GM23248 (cell line): ENCODE results near the gene ZNF212. TPM values are rescaled to one million over a fixed set of nuclear protein-coding genes. Genes with fewer than 3 reads are reported as not detected.

Experiments
- DNase-seq: peaks from one replicate; pipeline ENCODE4 v3.0.0-alpha.2; 2015
- H2AFZ ChIP-seq: fragments of 200-600 bp; sonication (generic); 2 replicates; pipeline ENCODE4 v1.6.1; 2016; ENCODE audit warnings: antibody characterized with exemption
- H3F3A ChIP-seq: fragments of 200-600 bp; sonication (generic); 2 replicates; pipeline ENCODE4 v1.6.1; 2016; ENCODE audit warnings: mild to moderate bottlenecking, antibody characterized with exemption, mixed run types; ENCODE audit not compliant: insufficient read depth
- H3K27ac ChIP-seq: fragments of 200-600 bp; sonication (generic); 2 replicates; pipeline ENCODE4 v1.5.1; 2016; ENCODE audit warnings: mild to moderate bottlenecking
- H3K27me3 ChIP-seq: fragments of 200-600 bp; sonication (generic); replicated peaks from 2 replicates; pipeline ENCODE4 v1.6.1; 2016; ENCODE audit warnings: mild to moderate bottlenecking; ENCODE audit not compliant: insufficient read depth
- H3K36me3 ChIP-seq: fragments of 200-600 bp; sonication (generic); 2 replicates; pipeline ENCODE4 v1.6.1; 2016; ENCODE audit warnings: low read depth, mild to moderate bottlenecking
- H3K4me1 ChIP-seq: fragments of 200-600 bp; sonication (generic); 2 replicates; pipeline ENCODE4 v1.6.1; 2016; ENCODE audit warnings: mild to moderate bottlenecking; ENCODE audit not compliant: insufficient read depth
- H3K4me2 ChIP-seq: fragments of 200-600 bp; sonication (generic); one replicate; pipeline ENCODE4 v1.6.1; 2016; ENCODE audit warnings: mild to moderate bottlenecking; ENCODE audit not compliant: unreplicated experiment
- H3K4me3 ChIP-seq: fragments of 200-600 bp; sonication (generic); 2 replicates; pipeline ENCODE4 v1.5.1; 2016; ENCODE audit warnings: mild to moderate bottlenecking
- H3K79me2 ChIP-seq: fragments of 200-600 bp; sonication (generic); 2 replicates; pipeline ENCODE4 v1.6.1; 2016; ENCODE audit warnings: mild to moderate bottlenecking; ENCODE audit not compliant: insufficient read depth
- H3K9ac ChIP-seq: fragments of 200-600 bp; sonication (generic); 2 replicates; pipeline ENCODE4 v1.6.1; 2016; ENCODE audit warnings: mild to moderate bottlenecking
- H3K9me2 ChIP-seq: fragments of 200-600 bp; sonication (generic); 2 replicates; pipeline ENCODE4 v1.6.1; 2016; ENCODE audit warnings: mixed run types, mild to moderate bottlenecking, moderate library complexity; ENCODE audit not compliant: insufficient read depth
- H3K9me3 ChIP-seq: fragments of 200-600 bp; sonication (generic); one replicate; pipeline ENCODE4 v1.6.1; 2017; ENCODE audit warnings: low read depth
- H4K20me1 ChIP-seq: fragments of 200-600 bp; sonication (generic); 2 replicates; pipeline ENCODE4 v1.6.0; 2016; ENCODE audit not compliant: insufficient read depth
- EZH2 ChIP-seq: fragments of 200-600 bp; sonication (generic); IDR thresholded peaks from 2 replicates; pipeline ENCODE4 v1.6.1; 2018; ENCODE audit warnings: antibody characterized with exemption, mild to moderate bottlenecking; ENCODE audit not compliant: insufficient read depth, poor library complexity, severe bottlenecking
- EZH2phosphoT487 ChIP-seq: fragments of 200-600 bp; sonication (generic); IDR thresholded peaks from 2 replicates; pipeline ENCODE4 v1.6.1; 2018; ENCODE audit warnings: antibody characterized with exemption, moderate library complexity, mild to moderate bottlenecking, low read depth; ENCODE audit not compliant: insufficient read depth
- WGBS, 2 experiments: methylation state at CpG; one replicate each; pipeline ENCODE4 v1.1.6; 2015 to 2017; ENCODE audit warnings: low lambda C conversion rate in 2 of 2, low coverage in 1 of 2; ENCODE audit errors: missing lambda C conversion rate in 2 of 2; 5-methylcytosine and 5-hydroxymethylcytosine counted together
- in situ Hi-C: fragments of 300-500 bp; cut with MboI; formaldehyde crosslinking; loops from 2 replicates; pipeline ENCODE4 v1.15.0; 2020
- polyA plus RNA-seq: library from polyadenylated mRNA; unstranded; fragments of >200 nt; fragmentation: Nextera tagmentation; extraction: Ambion mirVana; gene quantifications from 2 replicates; pipeline ENCODE4 v1.2.1, GENCODE V29; 2016
- total RNA-seq: library from RNA; depleted of rRNA; stranded (reverse); fragments of >200 nt; shearing (Covaris generic); gene quantifications from 2 replicates; pipeline ENCODE4 v1.2.3, GENCODE V29; 2014

The ZNF212 gene
- total and polyA plus RNA-seq, 2 experiments from 2014 or later: 4.1 to 5.3 TPM

DNA sequence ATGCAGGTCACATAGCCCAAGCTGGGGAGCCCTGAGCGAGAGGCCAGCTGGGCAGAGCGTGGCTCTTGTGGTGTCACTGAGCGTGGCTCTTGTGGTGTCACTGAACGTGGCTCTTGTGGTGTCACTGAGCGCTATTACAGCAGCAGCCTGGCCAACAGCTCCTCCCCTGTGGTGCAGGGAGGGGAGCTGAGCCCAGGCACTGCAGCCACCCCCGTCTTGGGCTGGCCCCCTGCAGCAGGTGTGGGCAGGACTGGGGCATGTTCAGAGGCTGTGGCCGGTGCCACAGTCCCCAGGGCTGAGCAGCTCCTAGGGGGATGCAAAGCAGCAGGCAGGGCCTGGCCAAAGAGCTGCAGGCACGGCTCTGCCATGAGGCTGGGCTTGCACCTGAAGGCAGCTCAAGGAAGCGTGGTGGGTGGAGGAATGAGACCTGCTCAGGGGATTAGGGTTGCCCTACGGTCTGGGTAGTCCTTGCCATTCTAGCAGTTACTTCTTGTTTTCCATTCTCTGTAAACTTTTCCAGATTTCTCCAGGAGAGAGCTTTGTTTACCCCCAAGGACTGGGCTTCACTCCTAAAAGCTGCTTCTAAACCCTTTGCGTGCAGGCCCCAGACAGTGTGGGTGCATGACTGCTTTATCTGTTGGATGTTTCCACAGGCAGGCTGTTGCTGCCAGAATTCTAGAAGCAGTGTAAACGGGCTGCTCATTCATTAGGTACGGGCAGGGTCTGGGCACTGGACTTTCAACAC lies 51.8 kb downstream of the ZNF212 start:
- no peak overlapping the region for H2AFZ ChIP-seq

DNA sequence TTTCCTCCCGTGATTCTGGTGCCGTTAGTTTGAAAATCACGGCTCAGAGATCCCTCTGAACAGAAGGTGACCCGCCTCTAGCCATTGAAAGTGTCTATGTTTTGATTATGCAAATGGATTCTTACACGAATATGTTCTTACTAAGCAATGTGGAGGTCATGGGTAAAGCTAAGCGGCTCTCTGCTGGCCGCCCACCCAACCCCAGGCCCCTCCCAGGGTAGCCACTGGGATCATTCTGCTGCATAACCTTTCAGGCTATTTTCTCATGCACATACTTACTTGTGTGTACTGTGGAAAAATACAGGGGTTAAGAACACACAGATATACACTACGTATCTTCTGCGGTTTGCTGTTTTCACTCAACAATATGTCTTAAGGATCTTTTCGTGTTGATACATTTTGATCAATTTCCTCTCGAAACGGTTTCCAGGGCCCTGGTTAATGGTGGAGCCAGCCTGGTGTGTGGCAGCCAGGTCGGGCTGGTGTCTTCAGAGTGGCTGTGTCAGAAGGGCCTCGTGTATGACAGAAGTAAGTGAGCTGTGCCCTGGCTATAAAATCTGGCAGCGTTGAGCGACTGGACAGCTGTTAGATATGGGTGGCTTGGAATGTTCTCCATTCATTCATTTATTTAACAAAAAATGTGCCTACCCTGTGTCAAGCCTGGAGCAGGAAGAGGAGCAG lies 52.5 kb downstream of the ZNF212 start:
- Histone ChIP-seq H3K27me3 (no peaks in the 10 kb centered on the region), H3K27ac (no peak overlapping the region), H3K79me2 (no peaks in the 10 kb centered on the region), H2AFZ (no peak overlapping the region), H3K4me2 (no peak overlapping the region), H3K9me2 (no peaks in the 10 kb centered on the region), H3K9ac (no peak overlapping the region), H3K9me3 (no peaks in the 10 kb centered on the region), H3F3A (no peaks in the 10 kb centered on the region), H3K4me3 (no peak overlapping the region), H3K36me3 (no peaks in the 10 kb centered on the region; the same call in 1 of the 2 replicates), H3K4me1 (no peaks in the 10 kb centered on the region), H4K20me1 (no peaks in the 10 kb centered on the region)
- 91% methylated on average over 16 of the region's 16 CpGs for WGBS, 2 experiments
- in situ Hi-C loops: no loop called here
- DNase-seq: no peak
- no peak for TF ChIP-seq EZH2phosphoT487
- no peak for TF ChIP-seq EZH2

More for the DNA sequence above, 51.8 kb downstream of the ZNF212 start:
- in situ Hi-C loops: no loop called here
- H3K27ac ChIP-seq: no peak overlapping the region
- H3K9ac ChIP-seq: no peak overlapping the region
- H3K9me3 ChIP-seq: no peaks in the 10 kb centered on the region
- 84 to 88% methylated on average over 13 of the region's 13 CpGs for WGBS, 2 experiments
- H3K79me2 ChIP-seq: no peaks in the 10 kb centered on the region
- H3K4me2 ChIP-seq: no peak overlapping the region
- H4K20me1 ChIP-seq: no peaks in the 10 kb centered on the region
- TF ChIP-seq EZH2phosphoT487 (no peak), EZH2 (no peak)
- H3K4me1 ChIP-seq: no peaks in the 10 kb centered on the region
- H3K4me3 ChIP-seq: no peak overlapping the region
- H3K36me3 ChIP-seq: no peaks in the 10 kb centered on the region; the same call in 1 of the 2 replicates
- no peaks in the 10 kb centered on the region for H3K9me2 ChIP-seq
- H3K27me3 ChIP-seq: no peaks in the 10 kb centered on the region
- no peak for DNase-seq
- H3F3A ChIP-seq: no peaks in the 10 kb centered on the region

DNA sequence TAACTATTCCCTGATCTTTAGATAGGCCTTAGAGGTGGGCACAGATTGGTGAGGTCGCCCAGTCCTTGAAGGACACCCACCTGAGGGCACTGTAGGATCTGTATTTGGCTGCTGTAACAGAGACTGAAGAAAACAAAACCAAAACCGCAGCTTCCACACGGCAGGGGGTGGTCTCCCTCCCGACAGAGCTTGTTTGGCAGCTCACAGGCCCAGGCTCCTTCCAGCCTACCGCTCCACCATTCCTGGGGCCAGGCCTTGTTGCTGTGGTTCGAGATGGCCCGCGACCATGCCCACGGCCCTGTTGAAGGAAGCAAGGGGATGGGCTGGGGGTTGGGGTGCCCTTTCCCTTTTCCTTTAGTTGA lies 53.0 kb downstream of the ZNF212 start:
- H3K9me3 ChIP-seq: no peaks in the 10 kb centered on the region
- no peaks in the 10 kb centered on the region for H3K9me2 ChIP-seq

DNA sequence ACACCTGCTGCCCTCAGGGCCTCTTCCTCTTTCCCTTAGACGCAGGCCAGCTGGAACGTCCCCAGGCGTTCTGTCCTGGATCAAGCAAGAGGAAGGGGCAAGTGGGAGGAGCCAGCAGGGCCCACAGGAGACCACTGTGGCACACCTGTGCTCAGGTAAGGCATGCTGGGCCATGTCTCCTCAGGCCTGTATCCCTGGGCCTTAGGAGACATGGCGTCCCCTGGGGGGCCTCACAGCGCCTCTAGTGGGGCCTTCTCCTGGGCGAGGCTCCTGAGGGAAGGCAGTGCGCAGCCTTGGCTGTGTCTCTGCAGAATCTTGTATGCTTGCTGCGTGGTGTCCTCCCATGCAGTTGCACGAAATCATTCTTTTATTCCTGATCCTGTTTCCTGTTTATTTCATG lies 53.9 kb downstream of the ZNF212 start:
- Histone ChIP-seq H3K9me3 (no peaks in the 10 kb centered on the region), H3K4me2 (no peak overlapping the region), H3F3A (no peaks in the 10 kb centered on the region), H3K27ac (no peak overlapping the region), H3K36me3 (no peaks in the 10 kb centered on the region; the same call in 1 of the 2 replicates), H3K4me3 (no peak overlapping the region), H3K9me2 (no peaks in the 10 kb centered on the region), H3K4me1 (no peaks in the 10 kb centered on the region), H3K79me2 (no peaks in the 10 kb centered on the region), H2AFZ (no peak overlapping the region), H3K27me3 (no peaks in the 10 kb centered on the region), H3K9ac (no peak overlapping the region), H4K20me1 (no peaks in the 10 kb centered on the region)
- in situ Hi-C loops: no loop called here
- 93 to 96% methylated on average over 9 of the region's 9 CpGs for WGBS, 2 experiments
- DNase-seq: no peak
- TF ChIP-seq EZH2: no peak
- TF ChIP-seq EZH2phosphoT487: no peak

More for the DNA sequence above, 53.0 kb downstream of the ZNF212 start:
- Histone ChIP-seq H3K27ac (no peak overlapping the region), H2AFZ (no peak overlapping the region), H3K4me2 (no peak overlapping the region), H4K20me1 (no peaks in the 10 kb centered on the region), H3K4me1 (no peaks in the 10 kb centered on the region), H3K9ac (no peak overlapping the region), H3K4me3 (no peak overlapping the region), H3F3A (no peaks in the 10 kb centered on the region), H3K36me3 (no peaks in the 10 kb centered on the region; the same call in 1 of the 2 replicates), H3K79me2 (no peaks in the 10 kb centered on the region), H3K27me3 (no peaks in the 10 kb centered on the region)
- DNase-seq: no peak
- in situ Hi-C loops: no loop called here
- TF ChIP-seq EZH2phosphoT487: no peak
- no peak for TF ChIP-seq EZH2
- WGBS, 2 experiments: 69 to 76% methylated on average over 9 of the region's 9 CpGs
